HFF-Myc (cell line): ENCODE results near the gene POLR1D.

Experiments used
- DNase-seq: peaks from one replicate; pipeline ENCODE4 v3.0.0-alpha.2; 2011; ENCODE audit warnings: low read depth; ENCODE audit errors: extremely low read depth
- H3K4me3 ChIP-seq: replicated peaks from 2 replicates; pipeline ENCODE4 v1.5.1; 2011; ENCODE audit warnings: low read depth, mild to moderate bottlenecking, control low read depth, low read length
- TF ChIP-seq, protein P1 (sequence below): IDR thresholded peaks from 2 replicates; pipeline ENCODE4 v1.5.1; 2012; ENCODE audit warnings: mild to moderate bottlenecking, low read depth, low read length, control low read depth; ENCODE audit errors: missing control alignments

POLR1D gene

DNA sequence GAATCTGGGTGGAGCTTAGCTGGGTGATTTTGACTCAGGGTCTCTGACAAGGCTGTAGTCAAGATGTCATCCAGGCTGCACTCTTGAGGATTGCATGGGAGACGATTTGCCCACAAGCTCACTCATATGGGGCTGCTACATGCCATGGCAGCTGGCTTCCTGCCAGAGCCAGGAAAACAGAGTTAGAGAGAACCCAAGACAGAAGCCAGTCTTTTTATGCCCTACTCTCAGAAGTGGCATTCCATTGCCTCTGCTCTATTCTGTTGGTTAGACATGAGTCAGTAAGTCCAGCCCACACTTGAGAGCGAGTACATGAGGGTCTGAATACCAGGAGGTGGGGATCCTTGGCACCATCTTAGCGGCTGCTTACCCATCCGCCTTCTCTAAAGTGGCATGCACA, 9.5 kb downstream of the POLR1D start:
- TF ChIP-seq, protein P1, sequence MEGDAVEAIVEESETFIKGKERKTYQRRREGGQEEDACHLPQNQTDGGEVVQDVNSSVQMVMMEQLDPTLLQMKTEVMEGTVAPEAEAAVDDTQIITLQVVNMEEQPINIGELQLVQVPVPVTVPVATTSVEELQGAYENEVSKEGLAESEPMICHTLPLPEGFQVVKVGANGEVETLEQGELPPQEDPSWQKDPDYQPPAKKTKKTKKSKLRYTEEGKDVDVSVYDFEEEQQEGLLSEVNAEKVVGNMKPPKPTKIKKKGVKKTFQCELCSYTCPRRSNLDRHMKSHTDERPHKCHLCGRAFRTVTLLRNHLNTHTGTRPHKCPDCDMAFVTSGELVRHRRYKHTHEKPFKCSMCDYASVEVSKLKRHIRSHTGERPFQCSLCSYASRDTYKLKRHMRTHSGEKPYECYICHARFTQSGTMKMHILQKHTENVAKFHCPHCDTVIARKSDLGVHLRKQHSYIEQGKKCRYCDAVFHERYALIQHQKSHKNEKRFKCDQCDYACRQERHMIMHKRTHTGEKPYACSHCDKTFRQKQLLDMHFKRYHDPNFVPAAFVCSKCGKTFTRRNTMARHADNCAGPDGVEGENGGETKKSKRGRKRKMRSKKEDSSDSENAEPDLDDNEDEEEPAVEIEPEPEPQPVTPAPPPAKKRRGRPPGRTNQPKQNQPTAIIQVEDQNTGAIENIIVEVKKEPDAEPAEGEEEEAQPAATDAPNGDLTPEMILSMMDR: no peak
- DNase-seq: no peak

DNA sequence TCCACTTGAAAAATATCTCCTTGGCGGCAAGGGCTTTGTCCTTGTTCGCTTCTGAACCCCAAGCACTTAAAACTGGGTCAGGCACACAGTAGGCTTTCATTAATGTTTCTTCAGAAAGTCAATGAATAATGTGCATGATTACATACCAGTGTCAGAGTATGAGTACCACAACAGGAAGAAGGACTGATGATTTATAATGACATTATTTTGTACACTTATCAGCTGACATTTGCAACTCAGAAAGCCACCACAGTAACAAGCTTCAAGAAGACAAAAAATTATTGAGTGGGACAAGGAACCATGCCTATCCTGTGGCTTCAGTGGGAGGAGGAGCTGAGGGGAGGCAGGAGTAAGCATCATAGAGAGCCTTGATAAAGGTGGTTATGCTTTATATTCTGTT, 10.0 kb downstream of the POLR1D start:
- TF ChIP-seq, protein P1: no peak
- DNase-seq: no peak
- no peak overlapping the region for H3K4me3 ChIP-seq

More for the DNA sequence above, 9.5 kb downstream of the POLR1D start:
- H3K4me3 ChIP-seq: no peak overlapping the region

DNA sequence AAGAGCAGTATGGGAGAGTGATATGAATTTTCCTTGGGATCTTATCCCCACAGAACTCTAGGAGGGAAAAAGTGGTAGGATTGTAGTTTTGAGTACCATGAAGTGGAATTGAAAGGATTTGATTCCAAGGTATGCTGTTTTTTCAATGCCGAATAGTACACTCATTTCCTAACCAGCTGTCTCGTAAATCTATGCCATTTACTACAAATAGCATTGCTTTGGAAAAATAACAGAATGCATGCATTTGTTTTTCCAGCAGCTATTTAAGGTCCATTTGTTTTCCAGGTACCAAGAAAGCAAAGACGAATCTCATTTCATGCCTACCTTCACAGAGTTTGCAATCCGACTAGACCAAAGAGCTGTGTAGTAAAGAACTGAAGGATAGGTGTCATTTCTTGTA, 10.5 kb downstream of the POLR1D start:
- TF ChIP-seq, protein P1: no peak
- H3K4me3 ChIP-seq: no peak overlapping the region
- no peak for DNase-seq

DNA sequence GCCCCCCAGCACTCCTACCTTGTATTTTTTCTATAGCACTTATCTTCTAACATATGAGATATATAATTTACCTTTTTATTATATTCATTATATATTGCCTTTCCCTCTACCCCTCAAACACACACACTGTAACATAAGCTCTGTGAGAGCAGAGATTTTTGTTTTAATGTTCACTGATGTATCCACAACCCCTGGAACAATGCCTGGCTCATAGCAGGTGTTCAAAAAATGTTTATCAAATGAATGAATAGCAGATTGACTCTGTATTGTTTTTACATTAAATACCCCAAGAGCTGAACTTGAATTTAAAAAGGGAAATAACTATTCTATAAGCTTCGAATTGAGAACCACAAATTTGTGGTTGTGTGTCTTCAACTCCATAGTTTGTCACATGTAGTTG, 11.0 kb downstream of the POLR1D start:
- TF ChIP-seq, protein P1: no peak
- DNase-seq: no peak
- no peak overlapping the region for H3K4me3 ChIP-seq

DNA sequence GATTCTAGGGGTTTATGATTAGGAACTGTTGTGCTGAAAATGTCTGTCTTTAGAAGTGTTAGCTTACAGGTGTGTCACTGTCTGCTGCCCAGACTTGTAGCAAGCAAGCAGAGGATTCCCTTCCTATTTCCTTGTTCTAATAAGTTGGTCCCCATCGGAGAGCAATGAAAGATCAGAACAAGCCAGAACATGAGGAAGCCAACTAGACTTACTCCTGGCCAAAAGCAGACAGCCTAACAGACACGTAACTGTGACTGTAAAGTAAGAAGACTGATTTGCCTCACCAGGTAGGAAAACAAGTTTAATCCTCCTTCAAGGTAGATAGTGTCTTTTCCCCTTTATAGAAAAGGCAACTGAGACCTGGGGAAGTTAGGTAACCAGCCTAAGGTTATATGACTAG, 12.5 kb downstream of the POLR1D start:
- TF ChIP-seq, protein P1: no peak
- no peak overlapping the region for H3K4me3 ChIP-seq
- no peak for DNase-seq

DNA sequence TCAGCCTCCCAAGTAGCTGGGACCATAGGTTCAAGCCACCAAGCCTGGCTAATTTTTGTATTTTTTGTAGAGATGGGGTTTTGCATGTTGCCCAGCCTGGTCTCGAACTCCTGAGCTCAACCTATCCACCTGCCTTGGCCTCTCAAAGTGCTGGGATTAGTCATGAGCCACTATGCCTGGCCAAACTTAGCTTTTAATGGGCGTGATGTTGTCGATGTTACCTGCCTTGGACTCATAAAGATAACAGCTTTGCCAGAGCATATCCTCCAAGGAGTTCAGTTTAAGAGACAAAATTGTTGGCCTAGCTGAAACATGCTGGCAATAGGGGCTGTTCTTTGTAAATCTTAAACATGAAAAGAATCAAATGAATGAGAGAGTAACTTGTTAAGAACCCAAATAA, 13.1 kb downstream of the POLR1D start:
- TF ChIP-seq, protein P1: no peak
- no peak for DNase-seq

DNA sequence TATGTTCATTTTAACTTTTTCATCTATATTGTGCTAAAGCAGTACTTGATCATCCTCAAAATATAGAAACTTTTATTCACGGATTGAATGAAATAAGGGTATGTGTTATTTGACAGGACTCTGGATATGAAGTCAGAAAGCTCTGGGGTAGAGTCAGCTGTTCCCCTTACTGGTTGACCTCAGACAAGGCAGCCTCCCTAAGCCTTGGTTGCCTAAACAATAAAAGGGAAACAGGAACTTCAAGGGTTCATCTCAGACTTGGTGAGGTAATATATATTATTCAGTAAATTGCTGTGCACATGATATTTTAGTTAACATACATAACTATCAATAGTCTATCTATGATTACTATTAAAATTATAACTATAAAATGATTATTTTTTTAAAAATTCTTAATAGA, 13.6 kb downstream of the POLR1D start:
- H3K4me3 ChIP-seq: no peak overlapping the region
- TF ChIP-seq, protein P1: no peak
- DNase-seq: no peak

More for the DNA sequence above, 13.1 kb downstream of the POLR1D start:
- H3K4me3 ChIP-seq: no peak overlapping the region
